ENCODE data around the gene TMEM91.

Gene TMEM91

DNA sequence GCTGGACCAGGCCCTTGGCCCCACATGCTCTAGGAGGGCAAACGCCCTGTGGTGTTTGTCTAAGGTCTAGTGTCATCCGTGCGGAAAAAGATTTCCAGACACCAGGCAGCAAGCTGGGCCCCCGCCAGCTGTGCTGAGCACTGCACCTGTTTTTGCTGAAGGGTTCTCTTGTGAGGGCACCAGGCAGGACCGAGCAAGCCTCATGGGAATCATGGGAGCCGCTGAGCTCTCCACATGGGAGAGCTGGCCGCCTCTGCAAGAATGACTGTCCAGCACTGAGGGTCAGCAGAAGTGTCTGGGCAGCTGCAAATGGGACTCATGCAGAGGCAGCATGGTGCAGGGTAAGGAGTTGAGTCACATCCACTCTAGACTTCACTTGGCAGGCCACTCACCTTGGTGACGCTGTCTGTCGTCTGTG lies 38.8 kb downstream of the TMEM91 start:
- TF ChIP-seq, protein P1, sequence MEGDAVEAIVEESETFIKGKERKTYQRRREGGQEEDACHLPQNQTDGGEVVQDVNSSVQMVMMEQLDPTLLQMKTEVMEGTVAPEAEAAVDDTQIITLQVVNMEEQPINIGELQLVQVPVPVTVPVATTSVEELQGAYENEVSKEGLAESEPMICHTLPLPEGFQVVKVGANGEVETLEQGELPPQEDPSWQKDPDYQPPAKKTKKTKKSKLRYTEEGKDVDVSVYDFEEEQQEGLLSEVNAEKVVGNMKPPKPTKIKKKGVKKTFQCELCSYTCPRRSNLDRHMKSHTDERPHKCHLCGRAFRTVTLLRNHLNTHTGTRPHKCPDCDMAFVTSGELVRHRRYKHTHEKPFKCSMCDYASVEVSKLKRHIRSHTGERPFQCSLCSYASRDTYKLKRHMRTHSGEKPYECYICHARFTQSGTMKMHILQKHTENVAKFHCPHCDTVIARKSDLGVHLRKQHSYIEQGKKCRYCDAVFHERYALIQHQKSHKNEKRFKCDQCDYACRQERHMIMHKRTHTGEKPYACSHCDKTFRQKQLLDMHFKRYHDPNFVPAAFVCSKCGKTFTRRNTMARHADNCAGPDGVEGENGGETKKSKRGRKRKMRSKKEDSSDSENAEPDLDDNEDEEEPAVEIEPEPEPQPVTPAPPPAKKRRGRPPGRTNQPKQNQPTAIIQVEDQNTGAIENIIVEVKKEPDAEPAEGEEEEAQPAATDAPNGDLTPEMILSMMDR (IDR thresholded peaks at IDR 0.05; ENCODE audit: low read length, missing control alignments): no peak
- DNase-seq (ENCODE audit: low read depth): no peak
- no peak overlapping the region for H3K4me3 ChIP-seq (replicated peaks; ENCODE audit: low read depth, low read length)

DNA sequence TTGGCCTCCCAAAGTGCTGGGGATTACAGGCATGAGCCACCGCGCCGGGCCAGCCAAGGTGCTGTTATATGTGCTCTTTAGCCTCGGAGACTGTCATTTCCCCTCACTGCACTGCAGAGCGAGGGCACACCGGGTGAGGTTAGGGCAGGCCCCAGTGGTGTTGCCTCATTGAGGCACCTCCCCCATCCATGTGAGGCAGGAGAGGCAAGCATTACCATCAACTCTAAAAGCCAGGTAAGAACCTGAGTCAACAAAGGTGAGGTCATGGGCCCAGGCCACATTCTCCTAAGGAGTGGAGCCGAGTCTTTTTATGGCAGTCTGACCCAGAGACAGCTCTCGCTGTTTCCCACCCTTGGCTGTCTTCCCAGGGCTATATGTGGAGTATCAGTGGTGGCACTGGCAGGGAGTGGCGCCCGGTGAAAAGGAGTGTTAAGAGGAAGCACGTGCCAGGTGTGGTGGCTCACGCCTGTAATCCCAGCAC lies 39.9 kb downstream of the TMEM91 start:
- TF ChIP-seq, protein P1 (IDR thresholded peaks at IDR 0.05; ENCODE audit: low read length, missing control alignments): no peak
- H3K4me3 ChIP-seq (replicated peaks; ENCODE audit: low read depth, low read length): no peak overlapping the region

DNA sequence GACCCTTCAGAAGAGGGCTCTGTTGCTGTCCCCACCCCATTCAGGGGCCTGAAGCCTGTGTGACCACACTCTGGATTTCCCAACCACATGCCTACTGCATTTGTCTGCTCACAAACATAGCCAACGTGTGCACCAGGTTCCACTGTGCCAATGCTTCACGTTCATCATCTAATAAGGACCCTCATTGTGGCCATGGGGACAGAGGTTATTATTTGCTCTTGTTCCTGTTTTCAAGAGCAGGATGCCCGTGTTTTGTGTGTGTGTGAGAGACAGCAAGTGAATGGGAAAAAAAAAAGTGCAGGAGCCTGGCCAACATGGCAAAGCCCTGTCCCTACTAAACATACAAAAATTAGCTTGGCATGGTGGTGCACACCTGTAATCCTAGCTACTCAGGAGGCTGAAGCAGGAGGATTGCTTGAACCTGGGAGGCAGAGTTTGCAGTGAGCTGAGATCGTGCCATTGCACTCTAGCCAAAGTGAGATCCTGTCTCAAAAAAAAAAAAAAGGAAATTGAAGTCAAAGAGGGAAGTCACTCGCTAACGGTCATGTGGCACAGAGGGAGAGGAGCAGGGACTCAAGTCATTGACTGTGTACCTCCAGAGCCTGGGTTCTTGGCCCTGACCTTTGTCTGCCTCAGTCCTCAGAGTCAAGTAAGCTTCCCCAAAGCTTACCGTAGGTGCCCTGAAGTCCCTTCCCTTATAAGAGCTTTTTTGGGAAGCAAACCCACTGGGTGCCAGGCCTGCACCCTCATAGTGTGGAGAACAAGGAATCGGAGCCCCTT lies 44.0 kb downstream of the TMEM91 start:
- TF ChIP-seq, protein P1 (IDR thresholded peaks at IDR 0.05; ENCODE audit: low read length, missing control alignments): no peak
- H3K4me3 ChIP-seq (replicated peaks; ENCODE audit: low read depth, low read length): no peak overlapping the region

More for the DNA sequence above, 39.9 kb downstream of the TMEM91 start:
- DNase-seq (ENCODE audit: low read depth): no peak

DNA sequence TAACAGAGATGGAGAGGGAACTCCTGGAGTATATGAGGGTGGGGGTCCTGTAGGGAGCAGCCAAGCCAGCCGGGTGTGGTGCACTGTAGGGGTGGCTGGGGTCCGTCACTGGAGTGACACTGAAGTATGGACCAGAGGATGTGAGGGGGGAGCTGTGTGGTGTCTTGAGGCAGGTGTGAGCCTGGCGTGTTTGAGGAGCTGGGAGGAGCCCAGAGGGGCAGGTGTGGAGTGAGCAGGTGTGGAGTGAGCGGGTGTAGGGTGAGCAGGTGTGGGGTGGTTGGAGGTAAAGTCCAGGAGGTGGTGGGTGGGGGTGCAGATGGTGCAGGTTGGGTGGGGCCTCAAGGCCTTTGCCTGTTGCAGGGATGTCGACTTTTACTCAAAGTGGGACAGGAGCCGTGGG lies 45.0 kb downstream of the TMEM91 start:
- TF ChIP-seq, protein P1 (IDR thresholded peaks at IDR 0.05; ENCODE audit: low read length, missing control alignments): no peak
- no peak for DNase-seq (ENCODE audit: low read depth)
- H3K4me3 ChIP-seq (replicated peaks; ENCODE audit: low read depth, low read length): no peak overlapping the region

More for the DNA sequence above, 44.0 kb downstream of the TMEM91 start:
- DNase-seq (ENCODE audit: low read depth): no peak

GRCh38 chr19:41421973-41422372 lies 45.6 kb downstream of the TMEM91 start:
- no peak overlapping the region for H3K4me3 ChIP-seq (replicated peaks; ENCODE audit: low read depth, low read length)
- DNase-seq (ENCODE audit: low read depth): no peak
- TF ChIP-seq, protein P1 (IDR thresholded peaks at IDR 0.05; ENCODE audit: low read length, missing control alignments): no peak

- TF ChIP-seq, protein P1 (IDR thresholded peaks at IDR 0.05; ENCODE audit: low read length, missing control alignments): no peak
- DNase-seq (ENCODE audit: low read depth): no peak
- H3K4me3 ChIP-seq (replicated peaks; ENCODE audit: low read depth, low read length): no peak overlapping the region
Measured at GRCh38 chr19:41422456-41422855, 46.1 kb downstream of the TMEM91 start.

- DNase-seq (ENCODE audit: low read depth): no peak
- TF ChIP-seq, protein P1 (IDR thresholded peaks at IDR 0.05; ENCODE audit: low read length, missing control alignments): no peak
- H3K4me3 ChIP-seq (replicated peaks; ENCODE audit: low read depth, low read length): no peak overlapping the region
Measured at GRCh38 chr19:41422955-41423354, 46.6 kb downstream of the TMEM91 start.

All from fibroblast of pulmonary artery (primary cell).